Upper lobe of left lung (tissue), 4 donors: Measurements from ENCODE around the gene RS1.

ENCODE experiments used
- CTCF ChIP-seq, 6 experiments: fragments of 450-650 bp in 4 of 6; fragments of 200-600 bp in 2 of 6; sonication (generic) in 2 of 6; IDR thresholded peaks; one replicate each; pipeline ENCODE4 v1.5.1; 2016 to 2019; ENCODE audit warnings: antibody characterized with exemption in 6 of 6
- EP300 ChIP-seq, 4 donors: sonication (generic); formaldehyde crosslinking; IDR thresholded peaks; one replicate each; pipeline ENCODE4 v1.5.1; 2017; ENCODE audit warnings: antibody characterized with exemption in 4 of 4, control low read depth in 2 of 4

- TF ChIP-seq CTCF (IDR thresholded peaks at IDR 0.05) (no peak), EP300 (IDR thresholded peaks at IDR 0.05) (no peak)
These were observed 77.8 kb downstream of the RS1 start for GRCh38 chrX:18594079-18594478.
